Subcutaneous adipose tissue (tissue), 4 donors: ENCODE measurements around the gene ENOX1. TPM values are rescaled to one million over a fixed set of nuclear protein-coding genes. Genes with fewer than 3 reads are reported as not detected.

Experiments used
- CTCF ChIP-seq: fragments of 450-650 bp; IDR thresholded peaks from one replicate; pipeline ENCODE4 v1.5.1; 2016; ENCODE audit warnings: low read depth, mild to moderate bottlenecking, control low read depth, antibody characterized with exemption, moderate library complexity
- total RNA-seq, 4 donors: library from RNA; depleted of rRNA; stranded (reverse); fragments of >200 nt; gene quantifications; one replicate each; pipeline ENCODE4 v1.1.0, GENCODE V29; 2016

The ENOX1 gene
- total RNA-seq, 4 donors from 2014 or later, result 0.66 to 4.7 (median 2.1) TPM

GRCh38 chr13:43285933-43286597, 500.7 kb downstream of the ENOX1 start:
- TF ChIP-seq CTCF, result no peak

- TF ChIP-seq CTCF, result no peak
Observed at GRCh38 chr13:43284162-43284561, 502.6 kb downstream of the ENOX1 start.

GRCh38 chr13:43279696-43280095, 507.1 kb downstream of the ENOX1 start:
- no peak for TF ChIP-seq CTCF

GRCh38 chr13:43278127-43278526, 508.6 kb downstream of the ENOX1 start:
- TF ChIP-seq CTCF, result no peak

- no peak for TF ChIP-seq CTCF
Observed at GRCh38 chr13:43277142-43277541, 509.6 kb downstream of the ENOX1 start.

GRCh38 chr13:43274881-43275280, 511.9 kb downstream of the ENOX1 start:
- TF ChIP-seq CTCF, result no peak

GRCh38 chr13:43273362-43273761, 513.4 kb downstream of the ENOX1 start:
- no peak for TF ChIP-seq CTCF
